Uterus (tissue), 2 donors: ENCODE results near the gene LRRC4C.

Experiments used
- POLR2A ChIP-seq, 2 donors: fragments of 450-650 bp; IDR thresholded peaks; one replicate each; pipeline ENCODE4 v1.6.1; 2016; ENCODE audit warnings: antibody characterized with exemption in 2 of 2, mild to moderate bottlenecking in 1 of 2, moderate library complexity in 1 of 2
- TF ChIP-seq, protein P1 (sequence below), 4 experiments: fragments of 200-600 bp in 2 of 4; fragments of 450-650 bp in 2 of 4; sonication (generic) in 2 of 4; IDR thresholded peaks; one replicate each; pipeline ENCODE4 v1.5.1; 2016 to 2019; ENCODE audit warnings: antibody characterized with exemption in 4 of 4, mild to moderate bottlenecking in 2 of 4, moderate library complexity in 1 of 4

DNA sequence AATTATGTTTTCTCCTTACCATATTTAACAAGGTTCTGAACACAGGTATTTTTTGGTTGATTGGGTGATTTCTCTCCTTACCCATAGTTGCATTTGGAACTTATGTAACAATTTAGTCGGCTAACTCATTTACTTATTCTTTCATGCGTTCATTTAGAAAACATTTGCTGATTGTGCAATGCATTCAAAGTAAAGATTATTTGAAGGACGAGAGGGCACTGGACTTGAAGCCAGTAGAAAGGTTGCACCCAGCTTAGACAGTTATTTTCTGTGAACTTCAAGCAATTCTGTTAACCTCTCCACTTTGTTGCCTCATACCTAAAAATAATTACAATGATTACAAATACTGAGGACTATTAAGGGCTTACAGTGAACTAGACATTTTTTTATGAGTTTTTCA lies 769.6 kb downstream of the LRRC4C start:
- TF ChIP-seq, protein P1, sequence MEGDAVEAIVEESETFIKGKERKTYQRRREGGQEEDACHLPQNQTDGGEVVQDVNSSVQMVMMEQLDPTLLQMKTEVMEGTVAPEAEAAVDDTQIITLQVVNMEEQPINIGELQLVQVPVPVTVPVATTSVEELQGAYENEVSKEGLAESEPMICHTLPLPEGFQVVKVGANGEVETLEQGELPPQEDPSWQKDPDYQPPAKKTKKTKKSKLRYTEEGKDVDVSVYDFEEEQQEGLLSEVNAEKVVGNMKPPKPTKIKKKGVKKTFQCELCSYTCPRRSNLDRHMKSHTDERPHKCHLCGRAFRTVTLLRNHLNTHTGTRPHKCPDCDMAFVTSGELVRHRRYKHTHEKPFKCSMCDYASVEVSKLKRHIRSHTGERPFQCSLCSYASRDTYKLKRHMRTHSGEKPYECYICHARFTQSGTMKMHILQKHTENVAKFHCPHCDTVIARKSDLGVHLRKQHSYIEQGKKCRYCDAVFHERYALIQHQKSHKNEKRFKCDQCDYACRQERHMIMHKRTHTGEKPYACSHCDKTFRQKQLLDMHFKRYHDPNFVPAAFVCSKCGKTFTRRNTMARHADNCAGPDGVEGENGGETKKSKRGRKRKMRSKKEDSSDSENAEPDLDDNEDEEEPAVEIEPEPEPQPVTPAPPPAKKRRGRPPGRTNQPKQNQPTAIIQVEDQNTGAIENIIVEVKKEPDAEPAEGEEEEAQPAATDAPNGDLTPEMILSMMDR (IDR thresholded peaks at IDR 0.05): no peak
- no peak for TF ChIP-seq POLR2A (IDR thresholded peaks at IDR 0.05)
